Cardiac muscle cell (in vitro differentiated cells and primary cell): ENCODE results near the gene PTCD1. TPM values are rescaled to one million over a fixed set of nuclear protein-coding genes. Genes with fewer than 3 reads are reported as not detected.
"Not testable (repeated sequence)": the region's sequence is repeated elsewhere in the genome, so short reads cannot be mapped to it uniquely, and the experiment has no call there.

Experiments used
- DNase-seq, 2 donors: peaks; one replicate each; pipeline versions ENCODE4 v3.0.0 to v3.0.0-alpha.2; 2010 to 2017; ENCODE audit warnings: low read depth in 1 of 2, low spot score in 1 of 2
- H3K27ac ChIP-seq: fragments of 200-600 bp; sonication (generic); 2 replicates; pipeline ENCODE4 v1.5.1; 2016
- H3K27me3 ChIP-seq: fragments of 200-600 bp; sonication (generic); 2 replicates; pipeline ENCODE4 v1.6.0; 2016; ENCODE audit warnings: control low read depth
- H3K36me3 ChIP-seq: fragments of 200-600 bp; sonication (generic); 2 replicates; pipeline ENCODE4 v1.5.1; 2016; ENCODE audit warnings: control low read depth
- H3K4me1 ChIP-seq: fragments of 200-600 bp; sonication (generic); 2 replicates; pipeline ENCODE4 v1.8.1; 2017; ENCODE audit warnings: low read depth, mild to moderate bottlenecking, mixed run types
- H3K4me3 ChIP-seq: fragments of 200-600 bp; sonication (generic); 2 replicates; pipeline ENCODE4 v1.5.1; 2016; ENCODE audit warnings: mild to moderate bottlenecking
- H3K9me3 ChIP-seq: fragments of 200-600 bp; sonication (generic); 2 replicates; pipeline ENCODE4 v1.5.1; 2017; ENCODE audit warnings: low read depth, mild to moderate bottlenecking, control low read depth
- polyA plus RNA-seq: library from polyadenylated mRNA; unstranded; fragments of >200 nt; fragmentation: Nextera tagmentation; extraction: Ambion mirVana; gene quantifications from 2 replicates; pipeline ENCODE4 v1.2.1, GENCODE V29; 2016
- total RNA-seq: library from RNA; depleted of rRNA; stranded (reverse); fragments of >200 nt; gene quantifications from 2 replicates; pipeline ENCODE4 v1.2.3, GENCODE V29; 2016
- TF ChIP-seq, protein P1 (sequence below): IDR thresholded peaks from 2 replicates; pipeline ENCODE4 v1.5.1; 2012; ENCODE audit warnings: low read depth, mild to moderate bottlenecking, low read length

Gene PTCD1
- total and polyA plus RNA-seq, 2 experiments from 2014 or later, result 6.1 to 27.9 TPM

- Histone ChIP-seq H3K4me3 (no peak overlapping the region), H3K9me3 (no peaks in the 10 kb centered on the region), H3K27me3 (no peaks in the 10 kb centered on the region), H3K27ac (peak overlapping the region; percentile 67), H3K36me3 (no peaks in the 10 kb centered on the region), H3K4me1 (no peaks in the 10 kb centered on the region)
- peak in 1 of 2 donors; percentile 25 for DNase-seq
- TF ChIP-seq, protein P1, sequence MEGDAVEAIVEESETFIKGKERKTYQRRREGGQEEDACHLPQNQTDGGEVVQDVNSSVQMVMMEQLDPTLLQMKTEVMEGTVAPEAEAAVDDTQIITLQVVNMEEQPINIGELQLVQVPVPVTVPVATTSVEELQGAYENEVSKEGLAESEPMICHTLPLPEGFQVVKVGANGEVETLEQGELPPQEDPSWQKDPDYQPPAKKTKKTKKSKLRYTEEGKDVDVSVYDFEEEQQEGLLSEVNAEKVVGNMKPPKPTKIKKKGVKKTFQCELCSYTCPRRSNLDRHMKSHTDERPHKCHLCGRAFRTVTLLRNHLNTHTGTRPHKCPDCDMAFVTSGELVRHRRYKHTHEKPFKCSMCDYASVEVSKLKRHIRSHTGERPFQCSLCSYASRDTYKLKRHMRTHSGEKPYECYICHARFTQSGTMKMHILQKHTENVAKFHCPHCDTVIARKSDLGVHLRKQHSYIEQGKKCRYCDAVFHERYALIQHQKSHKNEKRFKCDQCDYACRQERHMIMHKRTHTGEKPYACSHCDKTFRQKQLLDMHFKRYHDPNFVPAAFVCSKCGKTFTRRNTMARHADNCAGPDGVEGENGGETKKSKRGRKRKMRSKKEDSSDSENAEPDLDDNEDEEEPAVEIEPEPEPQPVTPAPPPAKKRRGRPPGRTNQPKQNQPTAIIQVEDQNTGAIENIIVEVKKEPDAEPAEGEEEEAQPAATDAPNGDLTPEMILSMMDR, result no peak
These were observed 57.6 kb downstream of the PTCD1 start for GRCh38 chr7:99380823-99381663.

DNA sequence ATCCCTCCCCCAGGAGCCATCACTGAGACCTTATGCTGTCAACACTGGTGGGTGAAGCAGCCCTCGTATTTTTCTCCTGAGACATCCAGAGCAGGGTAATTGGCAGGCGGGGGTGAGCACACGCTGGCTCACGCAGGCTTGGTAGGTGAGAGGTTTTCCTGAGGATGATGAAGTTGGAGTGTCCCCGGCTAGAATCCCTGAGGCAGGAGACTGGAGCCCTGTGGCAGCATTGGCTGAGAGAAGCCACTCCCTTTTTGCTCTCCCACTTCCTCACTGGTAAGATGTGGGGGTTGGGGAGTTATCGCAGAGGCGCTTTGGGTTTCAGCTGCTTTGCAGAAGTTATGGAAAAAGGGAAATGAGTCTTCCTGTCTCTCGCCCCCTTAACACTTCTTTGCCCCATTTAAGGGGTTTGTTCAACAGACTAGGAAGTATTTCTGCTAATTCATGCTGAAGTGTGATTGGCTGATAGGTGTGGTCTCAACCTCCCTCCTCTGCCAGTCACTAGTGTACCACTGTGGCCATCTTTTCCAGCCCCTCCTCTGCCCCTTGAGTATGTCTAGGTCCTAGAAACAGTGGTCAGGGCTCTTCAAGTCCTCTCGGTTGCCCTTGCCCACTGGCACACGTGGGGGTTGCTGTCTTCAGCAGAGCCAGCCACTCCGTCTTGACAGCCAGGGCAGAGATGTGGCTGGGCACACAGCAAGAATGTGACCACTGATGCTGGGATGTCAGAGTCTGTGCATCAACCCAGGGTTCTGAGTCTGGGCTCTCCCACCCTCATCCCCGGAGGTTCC lies 58.4 kb downstream of the PTCD1 start:
- Histone ChIP-seq H3K27ac (peak overlapping the region; percentile 17), H3K36me3 (no peaks in the 10 kb centered on the region), H3K4me1 (no peaks in the 10 kb centered on the region), H3K27me3 (no peaks in the 10 kb centered on the region), H3K9me3 (no peaks in the 10 kb centered on the region), H3K4me3 (no peak overlapping the region)
- DNase-seq, result peak in 1 of 2 donors; percentile 74
- TF ChIP-seq, protein P1, result no peak

- H3K4me3 ChIP-seq, H3K9me3 ChIP-seq, H3K4me1 ChIP-seq, H3K27me3 ChIP-seq, DNase-seq, H3K36me3 ChIP-seq: not testable (repeated sequence)
- peak overlapping the region; percentile 12 for H3K27ac ChIP-seq
These were observed 58.9 kb downstream of the PTCD1 start for GRCh38 chr7:99379693-99380031.

DNA sequence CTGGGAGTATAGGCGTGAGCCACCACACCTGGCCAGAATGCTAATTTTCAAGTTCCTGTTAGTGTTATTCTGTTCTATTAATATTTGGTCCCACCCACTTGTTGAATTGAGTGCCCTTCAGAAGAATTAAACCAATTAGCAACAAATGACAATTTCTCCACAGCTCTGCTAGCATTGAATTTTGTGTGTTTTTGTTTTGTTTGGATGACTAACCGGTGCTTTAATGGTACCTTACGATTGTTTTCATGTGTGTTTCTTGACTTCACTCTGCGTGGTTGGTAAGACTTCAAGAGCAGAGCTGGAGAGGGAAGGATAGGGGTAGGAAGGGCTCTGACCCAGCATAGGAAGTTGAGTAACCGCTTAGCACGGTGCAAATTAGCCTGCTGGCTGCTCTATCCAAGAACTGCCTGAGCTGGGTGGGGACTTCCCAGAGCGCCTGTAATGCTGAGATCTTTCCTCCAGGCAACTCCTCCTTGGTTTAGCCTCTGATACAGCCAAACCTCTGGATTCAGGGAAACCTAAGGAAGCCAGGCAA lies 59.5 kb downstream of the PTCD1 start:
- H3K4me1 ChIP-seq, result no peaks in the 10 kb centered on the region
- H3K4me3 ChIP-seq, result no peak overlapping the region
- no peaks in the 10 kb centered on the region for H3K36me3 ChIP-seq
- H3K9me3 ChIP-seq, result no peaks in the 10 kb centered on the region
- no peak overlapping the region for H3K27ac ChIP-seq
- peak in 1 of 2 donors; percentile 94 for DNase-seq
- TF ChIP-seq, protein P1, result no peak
- H3K27me3 ChIP-seq, result no peaks in the 10 kb centered on the region

DNA sequence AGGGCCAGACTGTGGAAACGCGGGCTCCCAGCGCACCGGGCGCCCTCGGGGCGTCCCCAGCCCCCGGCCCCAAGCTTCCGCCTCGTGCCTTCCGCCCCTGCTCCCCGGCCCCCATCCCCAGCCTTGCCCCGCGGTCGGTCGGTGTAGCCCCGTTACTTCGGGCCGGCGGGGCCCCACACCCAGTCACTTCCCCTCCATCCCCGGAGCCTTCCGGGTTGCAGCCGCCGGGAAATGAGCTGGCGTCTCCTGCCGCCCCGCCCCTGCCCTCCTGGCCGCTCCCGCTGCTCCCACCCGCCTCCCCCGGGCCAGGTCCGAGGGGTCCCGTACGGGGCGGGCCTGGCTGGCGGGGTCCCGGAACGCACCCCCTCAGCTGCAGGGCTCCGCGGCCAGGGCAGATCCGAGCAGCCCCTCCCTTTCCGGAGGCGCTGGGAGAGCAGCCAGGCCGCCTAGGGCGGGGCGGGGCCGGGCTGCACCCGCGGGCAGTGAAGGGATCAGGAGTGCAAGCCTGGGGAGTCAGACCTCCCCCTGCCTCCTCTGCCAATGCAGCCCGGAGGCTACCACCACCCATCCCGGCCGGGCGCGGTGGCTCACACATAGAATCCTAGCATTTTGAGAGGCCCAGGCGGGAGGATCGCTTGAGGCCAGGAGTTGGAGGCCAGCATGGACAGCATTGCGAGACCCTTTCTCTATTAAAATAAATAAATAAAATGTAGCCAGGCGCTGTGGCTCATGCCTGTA lies 63.4 kb downstream of the PTCD1 start:
- peaks cover 9% of the 10 kb centered on the region for H3K4me1 ChIP-seq
- no peaks in the 10 kb centered on the region for H3K36me3 ChIP-seq
- TF ChIP-seq, protein P1, result no peak
- H3K27me3 ChIP-seq, result no peaks in the 10 kb centered on the region
- no peaks in the 10 kb centered on the region for H3K9me3 ChIP-seq
- peak overlapping the region; percentile 87 for H3K4me3 ChIP-seq
- no peak overlapping the region for H3K27ac ChIP-seq
- DNase-seq, result peak; percentile 53 to 79
